DND-41 (cell line): ENCODE data around the gene MOB3C.
"Not testable (repeated sequence)": the region's sequence is repeated elsewhere in the genome, so short reads cannot be mapped to it uniquely, and the experiment has no call there.

Experiments used
- EZH2 ChIP-seq: IDR thresholded peaks from 3 replicates; pipeline ENCODE4 v1.6.1; 2012; ENCODE audit warnings: borderline replicate concordance, low read depth, mild to moderate bottlenecking, moderate library complexity, low read length, inconsistent platforms; ENCODE audit not compliant: severe bottlenecking
- TF ChIP-seq, protein P1 (sequence below): IDR thresholded peaks from 2 replicates; pipeline ENCODE4 v1.5.1; 2012; ENCODE audit warnings: borderline replicate concordance, low read length, moderate library complexity, mild to moderate bottlenecking; ENCODE audit not compliant: poor library complexity, severe bottlenecking; ENCODE audit errors: extremely low read depth

DNA sequence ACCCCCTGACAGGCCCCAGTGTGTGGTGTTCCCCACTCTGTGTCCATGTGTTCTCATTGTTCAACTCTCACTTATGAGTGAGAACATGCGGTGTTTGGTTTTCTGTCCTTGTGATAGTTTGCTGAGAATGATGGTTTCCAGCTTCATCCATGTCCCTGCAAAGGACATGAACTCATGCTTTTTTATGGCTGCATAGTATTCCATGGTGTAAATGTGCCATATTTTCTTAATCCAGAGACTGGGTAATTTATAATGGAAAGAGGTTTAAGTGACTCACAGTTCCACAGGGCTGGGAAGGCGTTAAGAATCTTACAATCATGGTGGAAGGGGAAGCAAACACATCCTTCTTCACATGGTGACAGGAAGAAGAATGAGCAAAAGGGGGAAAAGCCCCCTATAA is 38.1 kb upstream of the MOB3C start:
- TF ChIP-seq, protein P1, sequence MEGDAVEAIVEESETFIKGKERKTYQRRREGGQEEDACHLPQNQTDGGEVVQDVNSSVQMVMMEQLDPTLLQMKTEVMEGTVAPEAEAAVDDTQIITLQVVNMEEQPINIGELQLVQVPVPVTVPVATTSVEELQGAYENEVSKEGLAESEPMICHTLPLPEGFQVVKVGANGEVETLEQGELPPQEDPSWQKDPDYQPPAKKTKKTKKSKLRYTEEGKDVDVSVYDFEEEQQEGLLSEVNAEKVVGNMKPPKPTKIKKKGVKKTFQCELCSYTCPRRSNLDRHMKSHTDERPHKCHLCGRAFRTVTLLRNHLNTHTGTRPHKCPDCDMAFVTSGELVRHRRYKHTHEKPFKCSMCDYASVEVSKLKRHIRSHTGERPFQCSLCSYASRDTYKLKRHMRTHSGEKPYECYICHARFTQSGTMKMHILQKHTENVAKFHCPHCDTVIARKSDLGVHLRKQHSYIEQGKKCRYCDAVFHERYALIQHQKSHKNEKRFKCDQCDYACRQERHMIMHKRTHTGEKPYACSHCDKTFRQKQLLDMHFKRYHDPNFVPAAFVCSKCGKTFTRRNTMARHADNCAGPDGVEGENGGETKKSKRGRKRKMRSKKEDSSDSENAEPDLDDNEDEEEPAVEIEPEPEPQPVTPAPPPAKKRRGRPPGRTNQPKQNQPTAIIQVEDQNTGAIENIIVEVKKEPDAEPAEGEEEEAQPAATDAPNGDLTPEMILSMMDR: not testable (repeated sequence)
- TF ChIP-seq EZH2: not testable (repeated sequence)
